ENCODE measurements around the gene PRKG1. TPM values are rescaled to one million over a fixed set of nuclear protein-coding genes. Genes with fewer than 3 reads are reported as not detected.

Gene PRKG1
- total RNA-seq, 4 donors from 2014 or later = 1.2 to 6.5 (median 2.7) TPM

GRCh38 chr10:51178634-51179033 lies 104.3 kb downstream of the PRKG1 start:
- TF ChIP-seq CTCF (IDR thresholded peaks at IDR 0.05) (no peak), POLR2AphosphoS5 (IDR thresholded peaks at IDR 0.05) (no peak), EP300 (IDR thresholded peaks at IDR 0.05) (no peak), POLR2A (IDR thresholded peaks at IDR 0.05) (no peak)
- no peak overlapping the region for H3K4me3 ChIP-seq

GRCh38 chr10:51180141-51180540 lies 105.9 kb downstream of the PRKG1 start:
- DNase-seq (ENCODE audit: low spot score in 2 of 2) = no peak
- Histone ChIP-seq H3K36me3 (no peaks in the 10 kb centered on the region), H3K4me3 (no peak overlapping the region), H3K27me3 (no peaks in the 10 kb centered on the region), H3K4me1 (no peaks in the 10 kb centered on the region), H3K9me3 (no peaks in the 10 kb centered on the region), H3K27ac (no peak overlapping the region)
- 83% methylated on average over 4 of the region's 4 CpGs for WGBS
- TF ChIP-seq EP300 (IDR thresholded peaks at IDR 0.05) (no peak), POLR2A (IDR thresholded peaks at IDR 0.05) (no peak), POLR2AphosphoS5 (IDR thresholded peaks at IDR 0.05) (no peak), CTCF (IDR thresholded peaks at IDR 0.05) (no peak)

More at GRCh38 chr10:51178634-51179033, 104.3 kb downstream of the PRKG1 start:
- no peaks in the 10 kb centered on the region for H3K36me3 ChIP-seq
- no peaks in the 10 kb centered on the region for H3K9me3 ChIP-seq
- DNase-seq (ENCODE audit: low spot score in 2 of 2) = no peak
- H3K4me1 ChIP-seq = no peaks in the 10 kb centered on the region
- no peak overlapping the region for H3K27ac ChIP-seq
- H3K27me3 ChIP-seq = no peaks in the 10 kb centered on the region

GRCh38 chr10:51183783-51184182 lies 109.5 kb downstream of the PRKG1 start:
- Histone ChIP-seq H3K4me1 (peaks cover 5% of the 10 kb centered on the region), H3K4me3 (no peak overlapping the region), H3K27me3 (no peaks in the 10 kb centered on the region), H3K36me3 (no peaks in the 10 kb centered on the region), H3K27ac (no peak overlapping the region), H3K9me3 (no peaks in the 10 kb centered on the region)
- no peak for TF ChIP-seq POLR2AphosphoS5 (IDR thresholded peaks at IDR 0.05)
- no peak for TF ChIP-seq POLR2A (IDR thresholded peaks at IDR 0.05)
- no peak for DNase-seq (ENCODE audit: low spot score in 2 of 2)

- H3K36me3 ChIP-seq = no peaks in the 10 kb centered on the region
- TF ChIP-seq CTCF (IDR thresholded peaks at IDR 0.05) (no peak), POLR2A (IDR thresholded peaks at IDR 0.05) (no peak), POLR2AphosphoS5 (IDR thresholded peaks at IDR 0.05) (no peak), EP300 (IDR thresholded peaks at IDR 0.05) (no peak)
- no peaks in the 10 kb centered on the region for H3K9me3 ChIP-seq
- no peak for DNase-seq (ENCODE audit: low spot score in 2 of 2)
- H3K4me3 ChIP-seq = no peak overlapping the region
- H3K27ac ChIP-seq = no peak overlapping the region
- WGBS = 40% methylated on average over 2 of the region's 2 CpGs
- H3K4me1 ChIP-seq = peaks cover 5% of the 10 kb centered on the region
- no peaks in the 10 kb centered on the region for H3K27me3 ChIP-seq
Measured at GRCh38 chr10:51186361-51186760, 112.1 kb downstream of the PRKG1 start.

GRCh38 chr10:51188008-51188407 lies 113.7 kb downstream of the PRKG1 start:
- no peak for TF ChIP-seq POLR2AphosphoS5 (IDR thresholded peaks at IDR 0.05)
- TF ChIP-seq CTCF (IDR thresholded peaks at IDR 0.05) = no peak
- TF ChIP-seq EP300 (IDR thresholded peaks at IDR 0.05) = no peak
- TF ChIP-seq POLR2A (IDR thresholded peaks at IDR 0.05) = no peak
- Histone ChIP-seq H3K4me3 (no peak overlapping the region), H3K27me3 (no peaks in the 10 kb centered on the region), H3K4me1 (peaks cover 5% of the 10 kb centered on the region), H3K9me3 (no peaks in the 10 kb centered on the region), H3K36me3 (no peaks in the 10 kb centered on the region), H3K27ac (no peak overlapping the region)
- 65% methylated on average over 2 of the region's 2 CpGs for WGBS
- no peak for DNase-seq (ENCODE audit: low spot score in 2 of 2)

GRCh38 chr10:51188866-51189265 lies 114.6 kb downstream of the PRKG1 start:
- no peak for DNase-seq (ENCODE audit: low spot score in 2 of 2)
- Histone ChIP-seq H3K4me3 (no peak overlapping the region), H3K36me3 (no peaks in the 10 kb centered on the region), H3K27ac (no peak overlapping the region), H3K4me1 (peaks cover 5% of the 10 kb centered on the region), H3K9me3 (no peaks in the 10 kb centered on the region), H3K27me3 (no peaks in the 10 kb centered on the region)
- TF ChIP-seq CTCF (IDR thresholded peaks at IDR 0.05) (no peak), EP300 (IDR thresholded peaks at IDR 0.05) (no peak), POLR2AphosphoS5 (IDR thresholded peaks at IDR 0.05) (no peak), POLR2A (IDR thresholded peaks at IDR 0.05) (no peak)
- WGBS = 96% methylated on average over 2 of the region's 2 CpGs
